HG03103 (cell line): ENCODE measurements around the gene HSPA12B.

Experiments used
- ATAC-seq: cut with Tn5 transposase; IDR thresholded peaks from one replicate; pipeline ENCODE4 v1.9.1; 2021; ENCODE audit warnings: low read depth; ENCODE audit not compliant: unreplicated experiment

Gene HSPA12B

GRCh38 chr20:3728354-3728753 is 4.1 kb upstream of the HSPA12B start:
- ATAC-seq: no peak

GRCh38 chr20:3728876-3729275 is 3.6 kb upstream of the HSPA12B start:
- ATAC-seq: no peak

DNA sequence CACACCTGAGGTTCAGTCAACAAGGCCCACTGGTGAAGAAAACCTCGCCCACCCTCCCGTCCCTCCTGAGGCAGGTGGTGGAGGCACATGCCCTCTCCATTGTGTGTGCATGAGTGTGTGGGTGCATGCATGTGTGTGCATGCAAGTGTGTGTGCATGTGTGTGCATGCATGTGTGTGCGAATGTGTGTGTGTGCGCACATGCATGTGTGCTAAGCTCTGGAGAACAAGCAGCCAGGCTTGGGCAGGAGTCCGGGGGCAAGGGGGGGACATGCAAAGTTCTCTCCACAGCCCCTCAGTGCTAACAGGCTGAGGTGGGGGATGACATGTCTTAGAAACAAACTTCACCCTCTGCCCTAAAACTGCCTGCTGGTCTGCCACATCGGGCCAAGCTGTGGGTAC is 3.1 kb upstream of the HSPA12B start:
- no peak for ATAC-seq

GRCh38 chr20:3729811-3730540 is 2.5 kb upstream of the HSPA12B start:
- no peak for ATAC-seq

DNA sequence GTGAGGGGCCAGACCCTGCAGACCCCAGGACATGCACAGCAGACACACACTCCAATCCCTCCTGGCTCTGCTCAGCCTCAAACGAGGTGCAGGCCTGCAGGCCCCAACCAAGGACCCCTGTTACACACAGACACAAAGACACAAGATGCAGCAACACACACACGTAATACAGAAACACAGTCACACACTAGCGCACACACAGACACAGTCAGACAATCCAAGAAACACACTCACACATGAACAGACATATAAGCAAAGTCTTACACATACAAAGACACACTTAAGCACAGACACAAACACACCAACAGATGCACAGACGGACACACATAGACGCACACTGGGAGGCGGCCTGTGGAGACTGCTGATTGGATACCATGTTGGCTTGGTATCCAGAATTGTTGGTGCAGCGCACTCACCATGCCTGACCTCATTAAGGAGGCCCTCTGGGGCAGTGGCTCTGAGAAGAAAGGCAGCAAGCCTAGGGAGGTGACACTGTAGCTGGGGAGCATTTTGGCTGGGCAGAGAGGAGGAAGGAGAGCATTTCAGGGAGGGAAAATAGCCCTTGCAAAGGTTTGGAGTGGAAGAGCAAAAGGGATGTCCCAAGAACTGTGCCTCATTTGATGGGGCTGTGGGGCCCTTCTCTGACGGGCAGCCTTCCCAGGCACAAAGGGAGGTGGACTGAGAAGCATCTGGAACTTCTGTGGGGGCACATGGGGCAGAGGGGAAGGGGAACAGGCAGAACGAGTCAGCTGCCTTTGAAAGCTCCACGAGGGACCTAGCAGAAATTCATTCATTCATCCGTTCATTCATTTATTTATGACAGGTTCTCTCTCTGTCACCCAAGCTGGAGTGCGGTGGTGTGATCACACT is 1.4 kb upstream of the HSPA12B start:
- no peak for ATAC-seq

DNA sequence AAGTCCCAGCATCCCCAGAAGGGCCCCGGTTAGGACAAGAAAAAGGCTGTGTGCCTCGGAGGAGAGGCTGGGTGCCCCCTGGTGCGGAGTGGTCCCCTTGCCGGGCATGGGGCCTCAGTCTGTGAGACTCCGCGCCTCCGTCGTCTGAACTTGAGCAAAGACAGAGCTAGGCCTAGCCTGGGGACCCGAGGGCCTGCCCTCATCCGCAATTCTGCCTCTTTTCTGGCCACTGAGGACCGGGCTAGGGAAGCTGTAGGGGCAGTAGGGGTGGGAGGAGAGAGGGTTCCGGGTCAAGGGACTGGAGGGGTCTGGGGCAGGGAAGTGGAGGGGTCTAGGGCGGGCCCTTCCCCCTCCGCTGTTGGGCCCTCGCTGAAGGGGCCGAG is 550 bp upstream of the HSPA12B start:
- ATAC-seq: no peak

GRCh38 chr20:3733119-3733995 is 872 bp downstream of the HSPA12B start:
- no peak for ATAC-seq

DNA sequence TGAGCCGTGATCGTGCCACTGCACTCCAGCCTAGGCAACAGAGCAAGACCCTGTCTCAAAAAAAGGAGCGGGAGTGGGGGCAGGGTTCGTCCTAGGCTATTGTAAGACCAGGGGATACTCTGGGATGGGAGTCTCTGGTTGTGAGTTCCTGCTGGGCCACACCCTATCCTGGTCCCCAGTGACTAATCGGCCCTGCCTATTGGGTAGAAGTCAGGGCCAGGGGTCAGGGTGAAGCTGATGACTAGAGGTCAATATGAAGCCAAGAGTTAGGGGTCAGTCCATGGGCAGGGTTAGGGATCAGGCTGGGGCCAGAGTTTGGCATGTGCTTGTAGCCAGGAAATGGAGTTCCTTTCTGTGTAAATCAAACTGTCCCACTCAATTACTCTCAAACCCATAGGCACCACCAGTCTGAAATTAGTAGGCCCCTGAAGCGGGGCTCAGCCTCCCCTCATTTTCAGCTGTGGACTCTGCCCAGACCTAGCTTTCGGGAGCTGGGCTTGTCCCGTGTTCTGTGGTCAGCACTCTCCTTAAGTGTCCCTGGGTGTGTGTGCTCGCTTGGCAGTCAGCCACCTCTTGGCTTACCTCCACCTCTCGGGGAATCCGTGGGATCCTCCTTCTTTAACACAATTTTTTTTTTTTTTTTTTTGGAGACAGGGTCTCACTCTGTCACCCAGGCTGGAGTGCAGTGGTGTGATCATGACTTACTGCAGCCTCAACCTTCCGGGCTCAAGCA is 1.8 kb downstream of the HSPA12B start:
- no peak for ATAC-seq

GRCh38 chr20:3735768-3736167 is 3.3 kb downstream of the HSPA12B start:
- no peak for ATAC-seq

DNA sequence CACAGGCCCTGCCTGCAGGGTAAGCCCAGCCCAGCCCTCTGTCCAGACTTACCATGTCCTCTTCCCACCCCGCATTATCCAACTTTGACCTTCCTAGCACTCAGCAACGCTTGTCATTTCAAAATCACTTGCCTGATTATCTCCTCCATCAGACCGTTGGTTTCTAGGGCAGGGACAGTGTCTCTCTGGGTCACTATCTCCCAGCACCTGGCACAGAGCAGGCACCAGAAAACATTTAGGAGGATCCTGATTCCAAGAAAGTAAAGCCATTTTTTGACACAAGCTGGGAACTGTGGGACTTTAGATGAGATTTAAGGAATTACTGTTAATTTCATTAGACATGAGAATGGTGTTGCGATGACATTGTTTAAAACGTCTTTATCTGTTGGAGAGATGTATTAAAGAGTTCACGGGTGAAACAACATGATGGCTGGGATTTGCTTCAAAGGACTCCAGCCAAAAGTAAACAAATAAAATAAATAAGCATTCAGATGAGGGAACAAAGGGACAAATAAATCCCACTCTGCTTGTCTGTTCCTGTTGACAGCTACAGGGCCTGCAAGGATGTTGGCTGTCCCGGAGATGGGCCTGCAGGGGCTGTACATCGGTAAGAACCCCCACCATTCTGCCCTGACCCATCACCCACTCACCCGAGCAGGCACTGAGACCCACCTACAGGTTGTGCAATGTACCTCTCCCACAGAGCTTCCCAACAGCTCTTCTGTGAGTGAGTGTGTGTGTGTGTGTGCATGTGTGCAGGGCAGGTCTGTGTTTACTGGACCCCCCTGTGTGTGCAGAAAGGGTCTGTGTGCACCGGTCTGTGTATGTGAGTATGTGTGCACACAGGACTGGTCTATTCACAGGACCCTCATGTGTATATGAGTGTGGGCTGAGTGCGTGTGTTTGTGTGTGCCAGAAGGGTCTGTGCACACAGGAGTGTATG is 5.9 kb downstream of the HSPA12B start:
- no peak for ATAC-seq

DNA sequence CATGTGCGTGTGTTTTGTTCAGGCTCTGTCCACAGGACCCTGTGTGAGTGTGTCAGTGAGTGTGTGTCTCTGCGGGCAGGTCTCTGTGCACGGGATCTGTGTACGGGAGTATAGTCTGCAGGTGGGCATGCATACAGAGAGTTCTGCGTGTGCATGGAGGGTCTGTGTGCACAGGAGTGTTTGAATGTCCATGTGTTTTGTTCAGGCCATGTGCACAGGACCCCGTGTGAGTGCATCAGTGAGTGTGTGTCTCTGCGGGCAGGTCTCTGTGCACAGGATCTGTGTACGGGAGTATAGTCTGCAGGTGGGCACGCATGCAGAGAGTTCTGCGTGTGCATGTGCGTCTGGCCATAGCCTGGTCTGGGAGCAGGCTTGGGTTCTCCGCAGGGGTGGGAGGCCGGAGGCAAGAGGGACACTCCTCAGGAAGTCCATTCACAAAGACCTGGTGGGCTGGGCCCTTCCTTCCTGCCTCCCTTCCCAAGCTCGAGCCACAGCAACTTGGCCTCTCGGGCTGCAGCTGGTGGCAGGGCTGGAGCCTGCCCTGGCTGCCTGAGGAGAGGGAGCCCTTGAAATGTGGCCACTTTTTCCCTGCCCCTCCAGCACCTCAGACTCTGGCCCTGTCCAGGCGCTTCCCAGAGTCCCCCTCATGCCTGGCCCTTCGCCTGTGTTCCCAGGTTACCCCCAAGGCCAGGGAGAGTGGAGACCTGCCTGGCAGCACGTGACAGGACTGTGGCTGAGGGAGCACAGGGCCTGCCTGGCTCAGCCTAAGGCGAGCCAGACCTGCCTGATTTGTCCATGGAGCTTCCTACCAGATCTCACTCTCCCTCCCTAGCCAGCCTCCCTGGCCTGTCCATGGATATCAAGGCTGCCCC is 6.8 kb downstream of the HSPA12B start:
- ATAC-seq: no peak

DNA sequence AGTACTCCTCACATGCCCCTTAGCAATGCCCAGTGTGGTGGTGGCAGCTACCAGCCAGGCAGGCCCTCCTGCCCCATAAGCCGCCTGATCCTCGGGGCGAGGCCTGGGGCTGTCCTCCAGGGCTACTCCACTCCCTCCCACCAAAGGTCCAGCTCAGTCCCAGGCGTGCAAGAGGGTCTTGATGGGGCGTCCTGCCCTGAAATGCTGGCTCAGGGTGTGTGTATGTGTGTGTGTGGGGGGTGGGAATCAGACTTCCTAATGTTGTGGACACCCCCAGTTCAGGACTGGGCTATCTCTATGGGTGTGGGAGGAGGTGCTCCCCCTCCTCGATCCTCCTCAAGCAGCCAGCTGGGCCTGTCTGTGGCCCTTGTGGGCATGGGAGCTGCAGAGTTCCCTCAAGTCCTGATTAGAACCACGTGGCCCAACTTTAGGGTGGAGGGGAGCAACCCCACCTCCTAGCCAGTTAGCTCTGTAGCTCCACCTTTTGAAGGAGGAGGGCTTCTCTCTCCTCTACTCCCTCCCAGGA is 7.5 kb downstream of the HSPA12B start:
- ATAC-seq: no peak

DNA sequence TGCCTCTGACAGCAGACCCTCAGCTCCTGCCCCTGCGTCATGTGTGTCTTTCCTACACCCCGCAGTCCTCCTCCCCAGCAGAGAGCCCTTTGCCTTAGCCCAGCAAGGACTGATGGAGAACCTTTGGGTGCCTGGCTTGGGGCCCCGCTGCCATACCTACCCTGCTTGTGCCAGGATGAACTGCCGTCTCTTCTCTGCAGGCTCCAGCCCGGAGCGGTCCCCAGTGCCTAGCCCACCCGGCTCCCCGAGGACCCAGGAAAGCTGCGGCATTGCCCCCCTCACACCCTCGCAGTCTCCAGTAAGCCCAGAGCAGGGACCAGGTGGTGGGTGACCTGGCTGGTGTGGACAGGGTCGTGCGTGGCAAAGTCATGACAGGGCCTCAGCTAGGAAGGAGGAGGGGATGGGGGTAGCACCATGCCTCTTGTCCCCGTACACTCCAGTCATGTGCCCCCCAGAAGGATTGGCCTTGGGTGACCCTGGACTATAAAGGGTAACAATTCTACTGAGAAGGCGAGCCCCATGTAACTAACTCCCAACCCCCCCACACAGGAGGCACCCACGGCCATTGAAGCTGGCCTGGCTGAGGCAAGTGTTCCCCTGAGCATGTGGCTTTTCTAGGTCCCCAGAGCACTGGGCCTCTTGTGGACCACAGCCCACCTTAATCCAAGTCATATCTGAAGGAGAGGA is 8.3 kb downstream of the HSPA12B start:
- no peak for ATAC-seq

DNA sequence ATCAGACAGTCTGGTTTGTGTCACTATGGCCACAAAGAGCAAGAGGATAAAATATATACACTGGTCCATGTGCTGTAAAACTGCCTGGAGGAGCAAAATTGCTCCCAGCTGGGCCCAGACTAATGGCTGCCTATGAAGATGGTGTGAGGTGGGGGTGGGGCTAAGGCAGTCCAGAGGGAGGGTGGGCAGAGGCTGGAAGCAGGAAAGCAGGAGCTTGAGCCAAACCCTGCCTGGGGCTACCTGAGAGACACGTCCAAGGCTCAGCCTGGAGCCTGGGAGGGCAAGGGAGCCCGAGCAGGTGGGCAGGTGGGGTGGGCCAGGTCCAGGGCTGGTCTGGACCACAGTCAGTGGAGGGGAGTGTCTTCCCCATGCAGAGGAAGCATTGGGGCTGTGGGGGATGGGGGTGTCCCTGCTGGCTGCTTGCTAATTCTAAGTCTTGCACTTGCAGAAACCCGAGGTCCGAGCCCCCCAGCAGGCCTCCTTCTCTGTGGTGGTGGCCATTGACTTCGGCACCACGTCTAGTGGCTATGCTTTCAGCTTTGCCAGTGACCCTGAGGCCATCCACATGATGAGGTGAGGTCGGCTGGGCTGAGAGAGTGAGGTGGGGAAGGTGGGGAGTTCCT is 9.5 kb downstream of the HSPA12B start:
- no peak for ATAC-seq

DNA sequence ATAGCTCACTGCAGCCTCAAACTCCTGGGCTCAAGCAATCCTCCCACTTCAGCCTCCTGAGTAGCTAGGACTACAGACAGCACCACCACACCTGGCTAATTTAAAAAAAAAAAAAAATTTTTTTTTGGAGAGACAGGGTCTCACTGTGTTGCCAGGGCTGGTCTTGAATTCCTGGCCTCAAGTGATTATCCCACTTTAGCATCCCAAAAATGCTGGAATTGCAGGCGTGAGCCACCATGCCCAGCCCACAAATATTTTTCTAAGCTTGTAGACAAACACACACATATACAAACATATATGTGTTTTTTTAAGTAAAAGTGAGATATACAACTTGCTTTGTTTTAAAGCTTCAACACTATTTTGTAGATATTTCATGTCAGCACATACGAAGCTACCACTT is 10.8 kb downstream of the HSPA12B start:
- no peak for ATAC-seq

DNA sequence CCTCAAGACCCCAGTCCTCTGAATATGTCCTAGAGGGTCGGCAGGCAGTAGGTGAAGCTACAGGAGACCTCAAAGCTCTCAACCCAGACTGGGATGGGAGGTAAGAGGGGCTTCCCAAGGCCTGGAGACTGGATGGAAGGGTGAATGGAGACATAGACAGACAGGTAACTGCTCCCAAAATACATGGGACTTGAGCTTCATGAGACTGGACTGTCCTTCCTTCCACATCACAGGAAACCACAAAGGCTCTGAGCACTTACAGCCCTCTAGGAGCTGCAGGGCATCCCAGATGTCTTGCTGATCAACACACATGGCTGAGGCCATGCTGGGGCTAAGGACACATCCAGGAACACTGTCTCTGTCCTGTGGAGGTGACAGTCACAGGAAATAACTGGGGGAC is 11.6 kb downstream of the HSPA12B start:
- no peak for ATAC-seq
